Measurements from ENCODE around the gene HTRA1. TPM values are rescaled to one million over a fixed set of nuclear protein-coding genes. Genes with fewer than 3 reads are reported as not detected.

The HTRA1 gene
- total and polyA plus RNA-seq, 10 of the 15 experiments (the other 5 are each of a cell fraction or from before 2014, with no cell fraction given), result 0.13 TPM; not detected in 9

- no peak for TF ChIP-seq CEBPZ (IDR thresholded peaks at IDR 0.05; ENCODE audit: low read depth, low read length)
These were observed 20.1 kb downstream of the HTRA1 start (continued) for GRCh38 chr10:122481296-122482056.

- DNase-seq (ENCODE audit: low read depth, low spot score) (no peak), ATAC-seq (no peak), FAIRE-seq (no peak)
- Histone ChIP-seq H3K9ac (ENCODE audit: control insufficient read depth, insufficient read depth, low read length) (no peak overlapping the region), H3K36me3 (ENCODE audit: control insufficient read depth in 2 of 2, insufficient read depth in 2 of 2, low read length in 1 of 2) (no peaks in the 10 kb centered on the region), H3K4me1 (ENCODE audit: control insufficient read depth, insufficient read depth, low read length) (no peaks in the 10 kb centered on the region), H3K27ac (ENCODE audit: control insufficient read depth, insufficient read depth) (no peak overlapping the region), H3K9me3 (replicated peaks; ENCODE audit: control insufficient read depth, insufficient read depth, low read length) (no peaks in the 10 kb centered on the region), H3K4me2 (ENCODE audit: control insufficient read depth, insufficient read depth) (no peak overlapping the region), H2AFZ (ENCODE audit: control insufficient read depth, low read depth, low read length) (no peak overlapping the region), H4K20me1 (ENCODE audit: control insufficient read depth, insufficient read depth) (no peaks in the 10 kb centered on the region), H3K79me2 (ENCODE audit: control insufficient read depth, insufficient read depth, low read length) (no peaks in the 10 kb centered on the region), H3K27me3 (replicated peaks in 1 of 2; ENCODE audit: control insufficient read depth in 2 of 2, insufficient read depth in 2 of 2, low read length in 1 of 2) (no peaks in the 10 kb centered on the region; a peak in 2 of 4 replicates), H3K4me3 (no peak overlapping the region)
- ChIA-PET CTCF (no interaction called here), RAD21 (ENCODE audit: unreplicated experiment) (no interaction called here), POLR2A (no interaction called here), SMC1A (ENCODE audit: uncharacterized antibody, unreplicated experiment) (no interaction called here)
- 28% methylated on average over 10 of the region's 11 CpGs for WGBS (ENCODE audit: insufficient coverage, insufficient replicate concordance, low lambda C conversion rate, missing lambda C conversion rate)
- intact Hi-C loops (cut with micrococcal nuclease; ENCODE audit: unreplicated experiment) (no loop called here), in situ Hi-C loops (cut with MboI) (no loop called here)
- BruUV-seq (replicated peaks), result no TSS peak
- TF ChIP-seq SREBF2 (IDR thresholded peaks at IDR 0.05; ENCODE audit: low read length) (no peak), CBX5 (IDR thresholded peaks at IDR 0.05; ENCODE audit: low read depth) (no peak), ZNF592 (IDR thresholded peaks at IDR 0.05) (no peak), YBX1 (IDR thresholded peaks at IDR 0.05) (no peak), HDAC6 (IDR thresholded peaks at IDR 0.05; ENCODE audit: unreplicated experiment) (no peak), CUX1 (IDR thresholded peaks at IDR 0.05; ENCODE audit: insufficient replicate concordance, low read depth, low read length) (no peak)
These were observed 23.1 kb downstream of the HTRA1 start for GRCh38 chr10:122484276-122485060.

Data from GM12878 (cell line).